ENCODE results near the gene ALDH3B2.
A peak's percentile ranks its signal among the peaks of the same experiment; 100 is the strongest.

The ALDH3B2 gene

GRCh38 chr11:67646535-67647336 lies 27.7 kb downstream of the ALDH3B2 start:
- H3K4me3 ChIP-seq (ENCODE audit: low read depth, low read length), result no peak overlapping the region
- TF ChIP-seq CTCF (IDR thresholded peaks at IDR 0.05; ENCODE audit: low read depth, low read length), result no peak

DNA sequence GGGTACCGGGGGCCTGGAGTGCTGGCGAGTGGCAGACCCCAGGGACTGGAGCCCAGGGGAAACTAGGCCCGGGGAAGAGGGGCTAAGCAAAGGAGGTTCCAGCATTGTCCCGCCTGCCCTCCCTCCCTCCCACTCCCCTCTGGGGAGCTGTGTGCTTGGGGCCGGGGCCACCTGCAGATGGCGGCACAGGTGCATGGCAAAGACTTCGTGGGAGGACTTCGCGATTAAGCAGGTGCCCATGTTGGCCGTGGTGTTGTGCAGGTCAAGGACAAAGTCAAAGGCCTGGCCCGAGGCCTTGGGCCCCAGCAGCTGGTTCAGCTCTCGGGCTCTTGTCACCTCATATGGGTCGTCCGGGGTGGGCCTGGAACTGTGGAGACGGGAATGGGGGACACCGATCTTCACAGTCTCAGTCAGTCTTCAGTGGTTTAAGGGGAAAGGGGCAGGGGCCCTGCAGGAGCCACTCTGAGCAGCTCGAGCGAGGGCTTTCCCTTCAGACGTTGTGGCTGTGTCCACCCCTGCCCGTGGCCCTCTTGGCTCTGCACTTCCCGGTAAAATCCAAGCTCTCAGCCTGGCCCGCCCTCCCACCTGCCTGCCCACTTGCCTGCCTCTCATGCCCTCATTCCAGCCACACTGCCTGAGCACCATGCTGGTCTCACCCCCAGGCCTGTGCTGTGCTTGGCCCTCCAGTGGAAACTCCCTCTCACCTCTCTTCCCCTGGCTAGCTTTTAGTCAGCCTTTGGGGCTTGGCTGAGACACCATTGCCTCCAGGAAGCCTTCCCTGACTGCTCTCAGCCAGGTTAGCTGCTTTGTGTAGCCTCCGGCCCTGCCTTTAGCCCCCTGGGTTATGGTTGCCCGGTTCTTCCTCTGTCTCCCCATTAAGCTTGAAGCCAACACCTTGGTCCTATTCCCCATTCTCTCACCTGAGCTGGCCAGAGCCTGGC lies 28.6 kb downstream of the ALDH3B2 start:
- no peak for TF ChIP-seq CTCF (IDR thresholded peaks at IDR 0.05; ENCODE audit: low read depth, low read length)
- no peak overlapping the region for H3K4me3 ChIP-seq (ENCODE audit: low read depth, low read length)

GRCh38 chr11:67644472-67645418 lies 29.7 kb downstream of the ALDH3B2 start:
- H3K4me3 ChIP-seq (ENCODE audit: low read depth, low read length), result no peak overlapping the region
- TF ChIP-seq CTCF (IDR thresholded peaks at IDR 0.05; ENCODE audit: low read depth, low read length), result no peak

DNA sequence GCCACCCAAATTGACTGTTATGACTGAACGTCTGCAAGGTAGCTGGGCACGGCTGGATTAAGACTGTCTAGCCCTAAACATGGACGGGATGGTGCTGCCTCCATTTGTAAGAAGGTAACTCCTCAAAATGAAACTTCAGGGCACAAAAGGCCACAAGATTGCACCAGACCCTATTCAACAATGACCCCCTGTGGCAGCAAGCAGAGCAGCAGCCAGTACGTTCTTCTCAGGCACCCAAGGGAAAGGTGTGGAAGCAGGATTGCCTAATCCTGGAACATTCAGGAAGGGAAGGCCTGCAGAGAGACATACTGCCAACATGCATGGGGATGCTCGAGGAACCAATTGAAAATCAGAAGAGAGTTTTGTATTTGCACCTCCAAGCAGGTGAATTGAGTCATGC lies 30.4 kb downstream of the ALDH3B2 start:
- peak; percentile 28; the same call in 1 of the 2 replicates for TF ChIP-seq CTCF (IDR thresholded peaks at IDR 0.05; ENCODE audit: low read depth, low read length)
- no peak overlapping the region for H3K4me3 ChIP-seq (ENCODE audit: low read depth, low read length)

DNA sequence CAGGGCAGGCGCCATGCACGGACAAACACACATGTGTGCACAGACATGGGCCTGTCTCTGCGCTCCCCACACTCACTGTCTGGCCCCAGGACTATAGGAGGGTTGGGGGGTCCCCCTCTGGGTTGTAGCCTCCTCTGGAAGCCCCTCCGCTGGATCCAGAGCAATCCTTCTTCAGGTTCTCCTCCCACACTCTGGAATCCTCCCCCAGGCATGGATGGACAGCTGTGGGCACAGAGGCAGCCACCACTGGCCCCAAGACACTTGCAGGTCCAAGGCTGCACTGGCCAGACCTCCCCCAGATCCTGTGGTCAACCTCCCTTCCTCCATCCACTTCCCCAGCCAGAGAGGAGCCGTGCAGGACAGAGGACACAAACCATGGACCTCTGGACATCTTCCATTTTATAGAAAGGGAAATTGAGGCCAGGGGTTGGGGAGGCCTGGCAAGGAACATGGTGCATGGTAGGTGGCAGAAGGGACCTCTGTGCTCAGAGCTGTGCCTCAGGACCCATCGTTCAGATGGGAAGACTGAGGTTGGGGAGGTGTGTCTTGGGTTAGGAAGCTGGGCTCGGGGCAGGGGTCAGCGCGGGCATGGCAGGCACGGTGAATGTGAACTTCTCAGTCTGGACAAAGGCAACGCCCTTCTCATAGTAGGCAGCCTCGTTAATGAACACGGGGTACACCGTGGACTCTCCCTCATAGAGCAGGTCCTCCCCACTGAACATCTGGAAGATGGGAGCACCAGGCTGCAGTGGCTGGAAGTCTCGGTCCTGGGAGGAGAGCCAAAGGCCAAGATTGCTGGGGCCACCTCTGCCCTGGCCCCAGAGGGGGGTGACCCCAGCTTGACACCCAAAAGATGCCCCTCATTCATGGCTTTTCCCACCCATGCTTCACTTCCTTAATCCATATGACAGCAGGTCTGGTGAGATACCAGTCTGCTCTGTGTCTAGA lies 32.0 kb downstream of the ALDH3B2 start:
- no peak for TF ChIP-seq CTCF (IDR thresholded peaks at IDR 0.05; ENCODE audit: low read depth, low read length)
- no peak overlapping the region for H3K4me3 ChIP-seq (ENCODE audit: low read depth, low read length)

All from WI38 (cell line).